DOHH2 (cell line): ENCODE data around the gene TMTC1.

ENCODE experiments used
- H3F3A ChIP-seq: fragments of 200-600 bp; sonication (generic), shearing (Covaris generic); 2 replicates; pipeline ENCODE4 v1.6.0; 2016; ENCODE audit warnings: antibody characterized with exemption, mild to moderate bottlenecking; ENCODE audit not compliant: control insufficient read depth, insufficient read depth
- H3K27ac ChIP-seq: fragments of 200-600 bp; sonication (generic); 2 replicates; pipeline ENCODE4 v1.5.1; 2014; ENCODE audit warnings: low read depth, mild to moderate bottlenecking, low read length, moderate library complexity
- H3K27me3 ChIP-seq: fragments of 200-600 bp; sonication (generic); 2 replicates; pipeline ENCODE4 v1.6.1; 2014; ENCODE audit warnings: mild to moderate bottlenecking, low read length, mixed read lengths; ENCODE audit not compliant: control insufficient read depth
- H3K36me3 ChIP-seq: fragments of 200-600 bp; sonication (generic); 2 replicates; pipeline ENCODE4 v1.6.1; 2014; ENCODE audit warnings: mild to moderate bottlenecking, low read length, moderate library complexity, mixed read lengths; ENCODE audit not compliant: control insufficient read depth
- H3K4me1 ChIP-seq: fragments of 200-600 bp; sonication (generic); 2 replicates; pipeline ENCODE4 v1.6.1; 2014; ENCODE audit warnings: mild to moderate bottlenecking, low read length, mixed read lengths; ENCODE audit not compliant: control insufficient read depth
- H3K4me2 ChIP-seq: fragments of 200-600 bp; sonication (generic); 2 replicates; pipeline ENCODE4 v1.6.0; 2014; ENCODE audit warnings: mild to moderate bottlenecking, low read length, moderate library complexity
- H3K4me3 ChIP-seq: fragments of 200-600 bp; sonication (generic); 2 replicates; pipeline ENCODE4 v1.5.1; 2014; ENCODE audit warnings: mild to moderate bottlenecking, low read length, mixed read lengths
- H3K79me2 ChIP-seq: fragments of 200-600 bp; sonication (generic); 2 replicates; pipeline ENCODE4 v1.6.1; 2014; ENCODE audit warnings: mild to moderate bottlenecking, low read length, mixed read lengths; ENCODE audit not compliant: control insufficient read depth
- H3K9me2 ChIP-seq: fragments of 200-600 bp; sonication (generic); replicated peaks from 2 replicates; pipeline ENCODE4 v1.6.1; 2014; ENCODE audit warnings: mild to moderate bottlenecking, low read length, mixed read lengths; ENCODE audit not compliant: control insufficient read depth
- H3K9me3 ChIP-seq: fragments of 200-600 bp; sonication (generic); 2 replicates; pipeline ENCODE4 v1.6.1; 2014; ENCODE audit warnings: antibody characterized with exemption, low read length, mixed read lengths; ENCODE audit not compliant: control insufficient read depth, insufficient read depth
- H4K20me1 ChIP-seq: fragments of 200-600 bp; sonication (generic); 2 replicates; pipeline ENCODE4 v1.6.0; 2014; ENCODE audit warnings: low read depth, mild to moderate bottlenecking, antibody characterized with exemption, low read length, moderate library complexity; ENCODE audit not compliant: control insufficient read depth, insufficient read depth
- CTCF ChIP-seq: fragments of 200-600 bp; sonication (generic); IDR thresholded peaks from one replicate; pipeline ENCODE4 v1.5.1; 2014; ENCODE audit warnings: antibody characterized with exemption, mild to moderate bottlenecking, low read depth, low read length; ENCODE audit not compliant: poor library complexity, severe bottlenecking
- EZH2phosphoT487 ChIP-seq: fragments of 200-600 bp; sonication (generic); IDR thresholded peaks from 2 replicates; pipeline ENCODE4 v1.6.1; 2017; ENCODE audit warnings: borderline replicate concordance, mild to moderate bottlenecking, antibody characterized with exemption, low read length, moderate library complexity, mixed read lengths

The TMTC1 gene

GRCh38 chr12:29671742-29672141 lies 112.0 kb downstream of the TMTC1 start:
- Histone ChIP-seq H3K27me3 (no peaks in the 10 kb centered on the region), H3K4me2 (no peak overlapping the region), H3K36me3 (no peaks in the 10 kb centered on the region), H3K4me3 (no peak overlapping the region), H3K9me3 (no peaks in the 10 kb centered on the region), H4K20me1 (no peaks in the 10 kb centered on the region), H3F3A (no peaks in the 10 kb centered on the region), H3K79me2 (no peaks in the 10 kb centered on the region), H3K4me1 (no peaks in the 10 kb centered on the region), H3K9me2 (no peaks in the 10 kb centered on the region), H3K27ac (no peak overlapping the region)
- TF ChIP-seq EZH2phosphoT487 (no peak), CTCF (no peak)

- no peaks in the 10 kb centered on the region for H3K4me1 ChIP-seq
- H3F3A ChIP-seq = no peaks in the 10 kb centered on the region
- no peaks in the 10 kb centered on the region for H3K36me3 ChIP-seq
- no peak overlapping the region for H3K4me2 ChIP-seq
- H4K20me1 ChIP-seq = no peaks in the 10 kb centered on the region
- no peak overlapping the region for H3K4me3 ChIP-seq
- TF ChIP-seq CTCF (no peak), EZH2phosphoT487 (no peak)
- H3K9me3 ChIP-seq = no peaks in the 10 kb centered on the region
- H3K27ac ChIP-seq = no peak overlapping the region
- no peaks in the 10 kb centered on the region for H3K27me3 ChIP-seq
- no peaks in the 10 kb centered on the region for H3K79me2 ChIP-seq
- H3K9me2 ChIP-seq = no peaks in the 10 kb centered on the region
These were observed 116.7 kb downstream of the TMTC1 start for GRCh38 chr12:29667011-29667410.

GRCh38 chr12:29665107-29665506 lies 118.6 kb downstream of the TMTC1 start:
- TF ChIP-seq CTCF = no peak
- TF ChIP-seq EZH2phosphoT487 = no peak
- Histone ChIP-seq H3K27me3 (no peaks in the 10 kb centered on the region), H3K9me3 (no peaks in the 10 kb centered on the region), H3K79me2 (no peaks in the 10 kb centered on the region), H3K4me3 (no peak overlapping the region), H3K9me2 (no peaks in the 10 kb centered on the region), H4K20me1 (no peaks in the 10 kb centered on the region), H3K27ac (no peak overlapping the region), H3K4me1 (no peaks in the 10 kb centered on the region), H3F3A (no peaks in the 10 kb centered on the region), H3K36me3 (no peaks in the 10 kb centered on the region), H3K4me2 (no peak overlapping the region)

GRCh38 chr12:29662734-29663323 lies 120.9 kb downstream of the TMTC1 start:
- no peak overlapping the region for H3K4me2 ChIP-seq
- no peaks in the 10 kb centered on the region for H3K36me3 ChIP-seq
- no peaks in the 10 kb centered on the region for H4K20me1 ChIP-seq
- no peaks in the 10 kb centered on the region for H3K27me3 ChIP-seq
- H3K79me2 ChIP-seq = no peaks in the 10 kb centered on the region
- no peaks in the 10 kb centered on the region for H3K9me3 ChIP-seq
- no peak overlapping the region for H3K4me3 ChIP-seq
- no peaks in the 10 kb centered on the region for H3F3A ChIP-seq
- no peaks in the 10 kb centered on the region for H3K4me1 ChIP-seq
- no peak for TF ChIP-seq CTCF
- no peak for TF ChIP-seq EZH2phosphoT487
- H3K27ac ChIP-seq = no peak overlapping the region
- H3K9me2 ChIP-seq = no peaks in the 10 kb centered on the region
